ENCODE results near the gene ZNG1A.
"Not testable (repeated sequence)": the region's sequence is repeated elsewhere in the genome, so short reads cannot be mapped to it uniquely, and the experiment has no call there.

DNA sequence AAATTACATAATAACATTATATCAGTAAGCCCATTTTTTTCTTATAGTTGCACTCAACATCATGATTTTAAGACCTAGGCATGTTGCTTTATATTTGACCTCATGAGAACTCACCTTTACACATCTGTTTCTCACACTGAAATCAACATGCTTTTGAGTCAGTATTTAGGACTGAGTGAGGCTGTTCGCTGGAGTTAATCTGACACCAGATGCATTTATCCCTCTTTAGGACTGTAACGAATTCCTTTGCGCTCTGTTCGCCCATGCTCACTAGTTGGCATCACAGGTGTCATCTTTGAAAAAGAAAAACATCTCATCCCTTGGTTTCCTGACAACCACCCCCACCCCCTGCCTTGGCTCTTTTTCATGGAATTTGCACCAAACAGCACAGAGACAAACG, 84.9 kb downstream of the ZNG1A start:
- TF ChIP-seq CTCF (conservative IDR thresholded peaks at IDR 0.05; ENCODE audit: low read depth, low read length); EZH2 (IDR thresholded peaks at IDR 0.05; ENCODE audit: low read length, unreplicated experiment); EZH2phosphoT487 (IDR thresholded peaks at IDR 0.05; ENCODE audit: borderline replicate concordance, low read length): not testable (repeated sequence)
